ENCODE measurements around the gene PRG2. TPM values are rescaled to one million over a fixed set of nuclear protein-coding genes. Genes with fewer than 3 reads are reported as not detected.

The PRG2 gene
- total RNA-seq, 1 donor from 2014 or later: 0.33 TPM

GRCh38 chr11:57348636-57349313 is 41.7 kb downstream of the PRG2 start:
- H3K4me3 ChIP-seq (ENCODE audit: low read depth, low read length): no peak overlapping the region
- no peak for TF ChIP-seq CTCF (IDR thresholded peaks at IDR 0.05; ENCODE audit: insufficient read depth, low read length, poor library complexity, severe bottlenecking)
- H3K36me3 ChIP-seq (ENCODE audit: control insufficient read depth, insufficient read depth, low read length): no peaks in the 10 kb centered on the region
- DNase-seq (ENCODE audit: low read depth): no peak
- peaks cover 2% of the 10 kb centered on the region for H3K27me3 ChIP-seq (ENCODE audit: control insufficient read depth, insufficient read depth, low read length)

DNA sequence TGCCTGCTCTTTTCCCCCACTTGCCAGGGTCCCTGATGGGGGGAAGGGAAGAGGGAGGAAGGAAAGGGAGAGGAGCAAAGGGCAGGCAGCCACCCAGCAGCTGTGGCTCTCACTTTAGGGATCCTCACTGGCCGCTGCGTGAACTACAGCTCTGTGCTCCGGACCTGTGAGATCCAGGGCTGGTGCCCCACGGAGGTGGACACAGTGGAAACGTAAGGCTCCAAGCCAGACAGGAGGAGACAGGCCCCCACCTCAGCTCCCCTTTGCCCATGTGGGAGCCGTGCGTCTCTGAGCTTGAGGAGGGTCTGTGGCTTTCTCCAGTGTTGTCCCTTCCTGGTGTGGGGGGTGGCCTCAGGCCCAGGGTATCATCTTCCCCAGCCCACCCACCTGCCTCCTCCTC is 42.4 kb downstream of the PRG2 start:
- Histone ChIP-seq H3K36me3 (ENCODE audit: control insufficient read depth, insufficient read depth, low read length) (no peaks in the 10 kb centered on the region), H3K27me3 (ENCODE audit: control insufficient read depth, insufficient read depth, low read length) (peaks cover 2% of the 10 kb centered on the region), H3K4me3 (ENCODE audit: low read depth, low read length) (no peak overlapping the region)
- no peak for TF ChIP-seq CTCF (IDR thresholded peaks at IDR 0.05; ENCODE audit: insufficient read depth, low read length, poor library complexity, severe bottlenecking)
- DNase-seq (ENCODE audit: low read depth): no peak

- Histone ChIP-seq H3K27me3 (ENCODE audit: control insufficient read depth, insufficient read depth, low read length) (no peaks in the 10 kb centered on the region), H3K36me3 (ENCODE audit: control insufficient read depth, insufficient read depth, low read length) (no peaks in the 10 kb centered on the region), H3K4me3 (ENCODE audit: low read depth, low read length) (no peak overlapping the region)
- no peak for TF ChIP-seq CTCF (IDR thresholded peaks at IDR 0.05; ENCODE audit: insufficient read depth, low read length, poor library complexity, severe bottlenecking)
- no peak for DNase-seq (ENCODE audit: low read depth)
Observed at GRCh38 chr11:57347336-57347735, 43.1 kb downstream of the PRG2 start.

DNA sequence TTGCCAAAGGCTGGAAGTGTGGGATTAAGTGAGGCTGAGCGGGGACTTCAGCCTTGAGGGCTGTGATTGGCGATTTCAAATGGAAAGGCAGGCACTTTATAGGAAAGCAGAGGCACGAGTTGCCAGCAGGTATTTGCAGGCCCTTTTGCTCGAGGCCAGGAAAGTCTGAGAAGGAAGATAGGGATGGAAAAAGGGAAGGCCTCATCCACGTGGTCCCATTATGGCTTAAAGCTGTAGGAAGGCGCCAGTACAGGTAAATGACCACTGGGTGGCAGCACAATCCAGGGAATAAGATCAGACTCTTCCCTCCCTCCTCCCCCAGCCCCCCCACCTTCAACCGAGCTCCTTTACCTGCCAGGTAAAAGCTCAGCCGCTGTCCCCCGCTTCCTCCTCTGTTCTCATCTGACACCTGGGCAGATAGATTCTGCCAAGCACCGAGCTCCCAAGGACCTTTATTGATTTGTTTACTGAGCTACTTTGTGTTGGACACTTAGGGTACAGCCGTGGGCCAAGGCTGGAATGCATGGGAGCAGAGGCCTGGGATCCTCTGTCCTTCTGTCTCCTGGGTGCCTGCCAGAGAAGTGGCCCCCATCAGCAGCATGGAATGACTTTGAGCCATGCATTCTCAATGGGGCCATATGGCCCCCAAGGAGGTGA is 44.8 kb downstream of the PRG2 start:
- H3K4me3 ChIP-seq (ENCODE audit: low read depth, low read length): no peak overlapping the region
- H3K27me3 ChIP-seq (ENCODE audit: control insufficient read depth, insufficient read depth, low read length): peaks cover 3% of the 10 kb centered on the region
- H3K36me3 ChIP-seq (ENCODE audit: control insufficient read depth, insufficient read depth, low read length): no peaks in the 10 kb centered on the region
- TF ChIP-seq CTCF (IDR thresholded peaks at IDR 0.05; ENCODE audit: insufficient read depth, low read length, poor library complexity, severe bottlenecking): peak; percentile 69
- DNase-seq (ENCODE audit: low read depth): no peak

DNA sequence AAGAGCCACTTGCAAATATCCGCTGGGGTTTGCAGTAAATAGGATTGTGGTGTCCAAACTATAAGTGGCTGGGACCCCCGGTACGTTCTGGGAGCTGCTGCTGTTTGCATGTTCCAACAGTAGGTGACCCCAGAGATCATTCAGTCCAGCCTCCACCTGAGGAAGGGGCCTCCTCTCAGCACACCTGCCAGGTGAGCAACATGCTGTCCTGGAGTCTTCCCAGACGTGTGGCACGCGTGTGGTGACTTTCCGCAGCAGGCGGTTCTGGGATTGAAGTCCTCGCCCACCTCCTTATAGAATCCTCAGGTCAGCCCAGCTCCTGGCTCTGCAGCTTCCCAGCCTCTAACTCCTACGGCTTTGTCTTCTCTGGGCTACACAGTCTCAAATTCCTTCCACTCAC is 45.6 kb downstream of the PRG2 start:
- Histone ChIP-seq H3K36me3 (ENCODE audit: control insufficient read depth, insufficient read depth, low read length) (no peaks in the 10 kb centered on the region), H3K4me3 (ENCODE audit: low read depth, low read length) (no peak overlapping the region), H3K27me3 (ENCODE audit: control insufficient read depth, insufficient read depth, low read length) (peaks cover 3% of the 10 kb centered on the region)
- no peak for TF ChIP-seq CTCF (IDR thresholded peaks at IDR 0.05; ENCODE audit: insufficient read depth, low read length, poor library complexity, severe bottlenecking)
- DNase-seq (ENCODE audit: low read depth): no peak

Data from kidney epithelial cell (primary cell).